Astrocyte of the hippocampus (primary cell): ENCODE results near the gene MLEC.

Experiments used
- DNase-seq: peaks from one replicate; pipeline ENCODE4 v3.0.0; 2011; ENCODE audit warnings: low read depth, low spot score

MLEC gene, protein sequence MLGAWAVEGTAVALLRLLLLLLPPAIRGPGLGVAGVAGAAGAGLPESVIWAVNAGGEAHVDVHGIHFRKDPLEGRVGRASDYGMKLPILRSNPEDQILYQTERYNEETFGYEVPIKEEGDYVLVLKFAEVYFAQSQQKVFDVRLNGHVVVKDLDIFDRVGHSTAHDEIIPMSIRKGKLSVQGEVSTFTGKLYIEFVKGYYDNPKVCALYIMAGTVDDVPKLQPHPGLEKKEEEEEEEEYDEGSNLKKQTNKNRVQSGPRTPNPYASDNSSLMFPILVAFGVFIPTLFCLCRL

DNA sequence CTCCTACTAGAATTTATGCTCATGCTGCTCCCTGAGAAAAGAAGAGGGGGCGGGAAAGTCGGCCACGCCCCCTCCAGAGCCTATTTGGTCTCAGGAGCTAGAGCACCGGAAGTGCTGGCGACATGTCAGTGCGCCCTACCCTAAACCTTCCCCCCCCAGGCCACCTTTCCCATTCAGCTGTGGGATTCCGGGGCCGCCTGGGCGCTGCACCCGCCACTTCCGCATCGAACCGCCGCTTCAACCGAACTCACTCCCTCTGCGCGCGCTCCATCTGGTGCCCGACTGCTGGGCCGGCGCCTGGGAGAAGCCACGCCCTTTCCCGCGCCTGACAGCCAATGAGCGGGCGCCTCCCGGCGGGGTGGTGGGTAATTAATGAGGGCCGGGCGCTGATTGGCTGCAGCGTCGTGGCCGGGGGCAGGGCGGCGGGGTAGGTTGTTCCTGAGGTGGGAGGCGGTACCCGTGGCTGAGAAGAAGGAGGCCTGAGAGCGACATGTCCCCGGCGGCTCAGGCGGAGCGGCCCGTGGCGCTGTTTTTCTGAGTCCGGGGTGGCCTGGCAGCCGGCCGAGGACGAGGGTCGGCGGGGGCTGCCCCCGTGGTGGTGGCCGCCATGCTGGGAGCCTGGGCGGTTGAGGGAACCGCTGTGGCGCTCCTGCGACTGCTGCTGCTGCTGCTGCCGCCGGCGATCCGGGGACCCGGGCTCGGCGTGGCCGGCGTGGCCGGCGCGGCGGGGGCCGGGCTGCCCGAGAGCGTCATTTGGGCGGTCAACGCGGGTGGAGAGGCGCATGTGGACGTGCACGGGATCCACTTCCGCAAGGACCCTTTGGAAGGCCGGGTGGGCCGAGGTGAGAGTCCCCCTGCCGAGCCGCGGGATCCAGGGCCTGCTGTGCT is at the start of gene MLEC:
Gene MLEC (plus strand): TSS at position 460 of the 888 bp plus-strand sequence. CDS start 148 bp downstream, at position 608.
- peak; percentile 99 for DNase-seq

DNA sequence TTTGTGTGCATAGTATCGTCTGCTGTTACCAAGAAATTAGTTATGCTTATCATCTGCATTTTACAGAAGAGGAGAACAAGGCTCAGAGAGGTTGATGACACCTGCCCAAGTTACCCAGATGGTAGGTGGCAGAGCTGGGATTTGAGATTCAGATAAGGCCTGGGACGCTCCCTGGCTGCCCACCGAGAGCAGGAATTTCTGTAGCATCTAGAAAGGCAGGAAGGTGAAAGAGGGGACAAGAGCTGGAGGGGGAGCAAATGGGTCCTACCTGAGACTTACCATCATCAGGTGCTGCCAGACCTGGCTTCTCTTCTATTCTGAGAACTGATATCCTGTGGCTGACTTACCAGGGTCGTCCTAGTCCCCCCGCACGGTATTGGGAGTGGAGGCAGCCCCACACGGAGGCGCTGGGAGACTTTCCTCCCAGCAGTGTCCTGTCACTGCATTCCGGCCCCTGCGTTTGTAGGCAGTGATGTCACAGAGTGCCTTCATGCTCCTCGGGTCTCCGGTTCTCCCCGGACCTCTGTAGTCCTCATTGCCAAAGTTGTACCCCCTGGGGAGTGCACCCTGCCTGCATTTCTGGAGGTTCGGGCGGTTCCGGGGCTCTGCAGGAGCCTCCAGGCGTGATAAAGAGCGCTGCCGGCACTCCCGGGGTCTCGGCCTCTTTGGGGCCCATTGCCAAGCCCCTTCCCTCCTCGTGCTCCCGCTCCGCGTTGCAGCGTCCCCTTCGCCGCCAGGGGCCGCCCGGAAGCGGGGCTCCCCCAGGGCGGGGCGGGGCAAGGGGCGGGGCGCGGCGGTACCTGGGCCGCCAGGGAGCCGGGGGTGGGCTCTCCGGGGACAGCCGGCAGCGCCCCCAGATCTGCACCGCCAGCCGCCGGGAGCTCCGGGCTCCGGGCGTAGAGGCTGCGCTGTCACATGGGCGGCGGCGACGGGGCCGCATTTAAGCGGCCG is 46.9 kb upstream of the MLEC start, which contains the start of gene CABP1:
Gene CABP1 (plus strand): TSS at position 856 of the 951 bp plus-strand sequence. CDS start 60 bp downstream, at position 916.
- peak; percentile 29 for DNase-seq

DNA sequence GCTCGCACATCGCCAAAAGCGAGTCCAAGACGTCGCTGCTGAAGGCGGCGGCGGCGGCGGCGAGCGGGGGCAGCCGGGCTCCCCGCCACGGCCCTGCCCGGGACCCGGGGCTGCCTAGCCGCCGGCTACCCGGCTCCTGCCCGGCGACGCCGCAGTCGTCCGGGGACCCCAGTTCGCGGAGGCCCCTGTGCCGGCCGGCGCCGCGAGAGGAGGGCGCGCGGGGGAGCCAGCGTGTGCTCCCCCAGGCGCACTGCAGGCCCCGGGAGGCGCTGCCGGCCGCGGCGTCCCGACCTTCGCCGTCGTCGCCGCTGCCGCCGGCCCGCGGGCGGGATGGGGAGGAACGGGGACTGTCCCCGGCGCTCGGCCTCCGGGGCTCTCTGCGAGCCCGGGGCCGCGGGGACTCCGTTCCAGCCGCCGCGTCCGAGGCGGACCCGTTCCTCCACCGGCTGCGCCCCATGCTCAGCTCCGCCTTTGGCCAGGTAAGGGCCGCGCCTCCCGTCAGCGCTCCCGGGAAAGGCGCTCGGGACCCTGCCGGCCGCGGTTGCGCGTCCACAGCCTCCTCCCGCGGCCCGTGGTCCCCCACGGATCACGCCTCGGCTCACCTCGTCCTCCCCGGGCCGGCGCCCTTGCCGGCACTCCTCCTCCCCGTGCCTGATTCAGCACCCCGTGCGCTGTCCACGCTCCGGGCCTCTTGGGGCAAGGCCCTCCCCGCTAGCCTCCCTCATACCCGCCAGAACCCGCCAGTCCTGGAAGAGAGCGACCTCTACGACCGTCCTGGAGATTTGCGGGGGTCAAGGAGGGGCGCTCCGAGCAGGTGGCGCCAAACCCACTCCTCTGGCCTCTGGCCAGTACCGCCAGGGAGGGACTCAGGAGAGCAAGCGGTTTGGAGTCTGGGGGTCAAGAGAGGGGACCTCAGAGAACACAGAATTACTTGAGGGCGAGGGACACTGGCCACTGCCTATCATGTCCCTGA is 45.8 kb upstream of the MLEC start:
- peak; percentile 84 for DNase-seq

DNA sequence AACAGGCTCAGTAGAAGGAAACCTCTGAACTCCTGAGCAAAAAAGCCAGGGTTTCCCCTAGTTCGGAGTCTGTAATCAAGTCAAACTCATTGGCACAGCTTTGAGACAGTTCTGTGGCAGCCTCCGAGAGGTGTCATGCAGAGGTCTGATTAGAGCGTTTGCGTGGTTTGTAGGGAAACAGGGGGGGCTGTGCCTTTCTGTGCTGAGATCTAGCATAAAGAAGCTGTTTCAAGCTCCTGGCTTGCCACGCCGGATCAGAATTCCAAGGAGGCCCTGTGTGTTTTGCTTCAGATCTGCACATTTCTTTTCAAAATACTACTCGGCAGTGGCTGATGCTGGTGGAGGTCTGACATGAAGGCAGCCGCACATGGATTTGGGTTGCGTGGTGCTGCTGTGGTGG is 44.8 kb upstream of the MLEC start:
- no peak for DNase-seq

- no peak for DNase-seq
Observed at GRCh38 chr12:120642826-120643225, 44.1 kb upstream of the MLEC start.

GRCh38 chr12:120643574-120643973 is 43.4 kb upstream of the MLEC start:
- DNase-seq, result no peak

- no peak for DNase-seq
Observed at GRCh38 chr12:120646044-120646443, 40.9 kb upstream of the MLEC start.

DNA sequence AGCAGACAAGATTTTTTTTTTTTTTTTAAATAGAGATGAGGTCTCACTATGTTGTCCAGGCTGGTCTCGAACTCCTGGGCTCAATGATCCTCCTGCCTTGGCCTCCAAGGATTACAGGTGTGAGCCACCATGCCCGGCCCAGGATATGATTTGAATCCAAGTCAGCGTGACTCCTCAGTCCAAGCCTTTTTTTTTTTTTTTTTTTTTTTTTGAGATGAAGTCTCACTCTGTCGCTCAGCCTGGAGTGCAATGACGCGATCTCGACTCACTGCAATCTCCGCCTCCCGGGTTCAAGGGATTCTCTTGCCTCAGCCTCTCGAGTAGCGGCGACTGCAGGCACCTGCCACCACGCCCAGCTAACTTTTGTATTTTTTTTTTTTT is 39.6 kb upstream of the MLEC start:
- DNase-seq, result no peak

- DNase-seq, result peak; percentile 17
Observed at GRCh38 chr12:120649442-120650232, 37.3 kb upstream of the MLEC start.

GRCh38 chr12:120650233-120650690 is 36.7 kb upstream of the MLEC start:
- no peak for DNase-seq

DNA sequence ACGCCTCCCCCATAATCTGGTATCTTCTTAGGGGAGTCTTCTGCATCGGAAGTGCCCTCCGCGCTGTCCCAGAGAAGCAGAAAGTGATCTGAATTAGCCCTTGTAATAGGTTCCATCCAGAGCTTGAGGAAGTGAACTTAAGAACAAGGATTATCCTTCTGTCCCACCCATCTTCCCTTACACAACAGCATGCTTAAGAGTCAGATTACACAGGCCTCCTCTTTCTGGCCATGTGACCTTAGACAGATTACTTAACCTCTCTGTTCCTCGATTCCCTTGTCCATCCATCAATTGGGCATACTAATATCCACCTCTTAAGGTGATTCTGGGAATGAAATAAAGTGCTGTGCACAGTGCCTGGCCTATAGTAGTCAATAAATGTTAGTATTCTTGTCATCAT is 35.1 kb upstream of the MLEC start:
- DNase-seq, result no peak

GRCh38 chr12:120652656-120653435 is 34.1 kb upstream of the MLEC start:
- peak; percentile 17 for DNase-seq

DNA sequence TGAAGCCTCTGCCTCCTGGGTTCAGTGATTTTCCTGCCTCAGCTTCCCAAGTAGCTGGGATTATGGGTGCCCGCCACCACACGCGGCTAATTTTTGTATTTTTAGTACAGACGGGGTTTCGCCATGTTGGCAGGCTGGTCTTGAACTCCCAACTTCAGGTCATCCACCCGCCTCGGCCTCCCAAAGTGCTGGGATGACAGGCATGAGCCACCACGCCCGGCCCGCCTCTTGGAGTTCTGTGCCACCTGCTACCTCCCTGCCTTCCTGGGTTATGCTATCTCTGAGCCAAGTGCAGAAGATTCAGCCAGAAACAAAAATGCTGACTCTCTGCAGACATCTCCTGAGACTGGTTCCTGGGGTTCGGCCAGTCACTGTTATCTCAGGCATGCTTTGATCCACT is 33.3 kb upstream of the MLEC start:
- no peak for DNase-seq

- DNase-seq, result no peak
Observed at GRCh38 chr12:120654656-120655055, 32.3 kb upstream of the MLEC start.

GRCh38 chr12:120656008-120656407 is 30.9 kb upstream of the MLEC start:
- no peak for DNase-seq

DNA sequence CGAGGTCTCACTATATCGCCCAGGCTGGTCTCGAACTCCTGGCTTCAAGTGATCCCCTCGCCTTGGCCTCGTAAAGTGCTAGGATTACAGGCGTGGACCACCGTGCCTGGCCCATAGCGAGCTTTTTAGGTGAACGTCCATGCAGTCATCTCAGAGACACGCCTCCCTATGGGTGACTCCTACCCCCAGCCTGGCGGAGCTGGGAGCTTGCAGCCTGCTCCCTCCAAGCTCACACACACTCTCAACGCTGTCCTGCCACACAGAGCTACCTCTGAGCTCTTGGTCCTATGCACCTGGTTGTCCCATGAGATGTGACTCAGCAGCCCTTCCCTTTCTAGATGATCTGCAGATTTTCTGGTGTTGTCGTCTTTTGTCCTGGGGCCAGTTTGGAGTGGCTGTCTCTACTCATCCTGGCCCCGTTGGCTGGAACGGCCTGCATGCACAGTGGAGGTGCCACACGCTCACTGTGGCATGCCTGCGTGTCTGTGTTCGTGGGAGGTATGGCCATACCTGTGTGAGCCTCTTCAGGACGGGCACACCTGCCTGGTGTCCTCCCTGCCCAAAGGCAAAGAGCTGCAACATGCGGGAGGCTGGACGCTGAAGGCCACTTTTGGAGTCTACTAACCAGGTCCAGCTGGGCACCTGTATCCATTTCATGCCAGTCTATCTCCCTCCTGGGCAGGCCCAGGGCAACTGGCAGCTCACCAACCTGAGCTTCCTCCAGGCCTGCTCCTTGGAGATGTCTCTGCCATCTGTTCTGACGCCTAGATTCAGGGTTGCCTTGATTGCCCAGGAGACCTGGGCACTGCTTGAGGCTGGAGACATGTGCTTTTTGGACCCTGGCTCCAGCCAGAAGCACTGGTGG is 28.4 kb upstream of the MLEC start:
- DNase-seq, result no peak

DNA sequence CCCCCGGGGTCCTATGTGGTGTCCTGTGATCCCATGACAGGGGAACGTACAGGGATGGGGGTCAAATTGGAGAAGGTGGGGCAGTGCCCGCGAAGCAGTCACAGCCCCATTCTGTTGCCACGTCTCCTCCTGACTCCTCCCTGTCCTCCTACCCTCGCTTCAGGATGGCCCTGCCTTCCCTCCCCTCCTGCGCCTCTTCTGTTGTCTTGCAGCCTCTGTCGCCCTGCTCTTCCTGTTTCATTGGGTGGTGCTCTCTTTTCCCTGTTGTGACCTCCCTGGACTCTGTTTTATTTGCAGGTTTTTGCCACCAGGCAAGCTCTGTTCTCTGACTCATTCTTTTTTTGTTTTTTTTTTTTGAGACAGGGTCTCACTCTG is 27.8 kb upstream of the MLEC start:
- DNase-seq, result no peak

DNA sequence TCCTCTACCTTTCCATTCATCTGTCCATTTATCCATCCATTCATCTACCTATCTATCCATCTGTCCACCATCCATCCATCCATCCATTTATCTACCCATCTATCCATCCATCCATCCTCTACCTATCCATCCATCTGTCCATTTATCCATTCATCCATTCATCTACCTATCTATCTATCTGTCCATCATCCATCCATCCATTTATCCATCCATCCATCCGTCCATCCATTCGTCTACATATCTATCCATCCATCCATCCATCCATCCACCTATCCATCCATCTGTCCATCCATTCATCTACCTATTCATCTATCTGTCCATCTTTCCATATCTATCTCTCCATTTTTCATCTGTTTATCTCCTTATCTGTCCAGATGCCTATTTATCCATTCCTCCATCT is 25.5 kb upstream of the MLEC start:
- no peak for DNase-seq
